ENCODE measurements around the gene TENM4. TPM values are rescaled to one million over a fixed set of nuclear protein-coding genes. Genes with fewer than 3 reads are reported as not detected.

TENM4 gene
- total RNA-seq, 1 experiment from 2014 or later, result 25.0 TPM

DNA sequence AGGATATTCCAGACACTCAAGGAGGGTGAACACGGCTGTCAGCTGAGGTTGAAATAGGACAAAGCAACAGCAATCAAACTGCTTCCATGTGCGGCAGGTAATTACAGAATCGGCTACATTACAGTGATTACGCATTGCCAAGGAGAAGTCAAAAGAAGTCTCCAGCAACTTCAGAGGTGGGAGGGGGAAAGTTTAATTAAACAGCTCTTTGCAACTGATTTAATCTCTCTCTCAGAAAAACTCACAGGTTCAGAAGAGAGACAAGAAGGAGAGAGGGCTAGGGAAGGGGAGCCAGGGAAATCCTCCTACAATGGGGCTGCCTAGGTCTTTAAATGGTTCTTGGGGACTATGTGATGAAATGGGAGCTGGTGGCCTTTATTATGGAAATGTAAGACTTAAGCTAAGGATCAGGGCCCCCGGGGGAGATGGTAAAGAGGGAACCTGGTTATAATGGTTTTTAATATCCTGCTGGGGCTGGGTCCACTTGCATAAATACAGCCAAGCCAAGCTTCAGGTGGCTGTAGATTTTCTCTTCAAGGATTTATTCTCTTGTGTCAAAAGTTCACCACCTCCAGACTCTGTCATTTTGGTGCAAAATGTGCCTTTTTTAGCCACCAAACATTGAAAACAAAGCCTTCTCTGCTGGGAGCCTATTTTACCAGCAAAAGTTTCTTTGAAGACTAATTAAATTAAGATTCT is 511.5 kb downstream of the TENM4 start (continued):
- no peak for TF ChIP-seq NFYB (CRISPR knock-in tag; conservative IDR thresholded peaks at IDR 0.05; ENCODE audit: low read depth)
- TF ChIP-seq, protein P1, sequence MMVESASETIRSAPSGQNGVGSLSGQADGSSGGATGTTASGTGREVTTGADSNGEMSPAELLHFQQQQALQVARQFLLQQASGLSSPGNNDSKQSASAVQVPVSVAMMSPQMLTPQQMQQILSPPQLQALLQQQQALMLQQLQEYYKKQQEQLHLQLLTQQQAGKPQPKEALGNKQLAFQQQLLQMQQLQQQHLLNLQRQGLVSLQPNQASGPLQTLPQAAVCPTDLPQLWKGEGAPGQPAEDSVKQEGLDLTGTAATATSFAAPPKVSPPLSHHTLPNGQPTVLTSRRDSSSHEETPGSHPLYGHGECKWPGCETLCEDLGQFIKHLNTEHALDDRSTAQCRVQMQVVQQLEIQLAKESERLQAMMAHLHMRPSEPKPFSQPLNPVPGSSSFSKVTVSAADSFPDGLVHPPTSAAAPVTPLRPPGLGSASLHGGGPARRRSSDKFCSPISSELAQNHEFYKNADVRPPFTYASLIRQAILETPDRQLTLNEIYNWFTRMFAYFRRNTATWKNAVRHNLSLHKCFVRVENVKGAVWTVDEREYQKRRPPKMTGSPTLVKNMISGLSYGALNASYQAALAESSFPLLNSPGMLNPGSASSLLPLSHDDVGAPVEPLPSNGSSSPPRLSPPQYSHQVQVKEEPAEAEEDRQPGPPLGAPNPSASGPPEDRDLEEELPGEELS (CRISPR knock-in tag; IDR thresholded peaks at IDR 0.05), result no peak
- TF ChIP-seq FOXJ3 (CRISPR knock-in tag; IDR thresholded peaks at IDR 0.05; ENCODE audit: borderline replicate concordance), result no peak
- no peak for TF ChIP-seq ZNF138 (CRISPR knock-in tag; conservative IDR thresholded peaks at IDR 0.05)
- TF ChIP-seq SMAD4 (CRISPR knock-in tag; IDR thresholded peaks at IDR 0.05), result no peak
- TF ChIP-seq ZNF317 (CRISPR knock-in tag; IDR thresholded peaks at IDR 0.05; ENCODE audit: borderline replicate concordance, low read depth), result no peak
- no peak for TF ChIP-seq ZNF396 (CRISPR knock-in tag; IDR thresholded peaks at IDR 0.05; ENCODE audit: borderline replicate concordance)
- TF ChIP-seq, protein P2, sequence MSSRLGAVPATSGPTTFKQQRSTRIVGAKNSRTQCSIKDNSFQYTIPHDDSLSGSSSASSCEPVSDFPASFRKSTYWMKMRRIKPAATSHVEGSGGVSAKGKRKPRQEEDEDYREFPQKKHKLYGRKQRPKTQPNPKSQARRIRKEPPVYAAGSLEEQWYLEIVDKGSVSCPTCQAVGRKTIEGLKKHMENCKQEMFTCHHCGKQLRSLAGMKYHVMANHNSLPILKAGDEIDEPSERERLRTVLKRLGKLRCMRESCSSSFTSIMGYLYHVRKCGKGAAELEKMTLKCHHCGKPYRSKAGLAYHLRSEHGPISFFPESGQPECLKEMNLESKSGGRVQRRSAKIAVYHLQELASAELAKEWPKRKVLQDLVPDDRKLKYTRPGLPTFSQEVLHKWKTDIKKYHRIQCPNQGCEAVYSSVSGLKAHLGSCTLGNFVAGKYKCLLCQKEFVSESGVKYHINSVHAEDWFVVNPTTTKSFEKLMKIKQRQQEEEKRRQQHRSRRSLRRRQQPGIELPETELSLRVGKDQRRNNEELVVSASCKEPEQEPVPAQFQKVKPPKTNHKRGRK (CRISPR knock-in tag; IDR thresholded peaks at IDR 0.05; ENCODE audit: borderline replicate concordance), result no peak
- no peak for TF ChIP-seq NR2C2 (CRISPR knock-in tag; IDR thresholded peaks at IDR 0.05)
- TF ChIP-seq, protein P3, sequence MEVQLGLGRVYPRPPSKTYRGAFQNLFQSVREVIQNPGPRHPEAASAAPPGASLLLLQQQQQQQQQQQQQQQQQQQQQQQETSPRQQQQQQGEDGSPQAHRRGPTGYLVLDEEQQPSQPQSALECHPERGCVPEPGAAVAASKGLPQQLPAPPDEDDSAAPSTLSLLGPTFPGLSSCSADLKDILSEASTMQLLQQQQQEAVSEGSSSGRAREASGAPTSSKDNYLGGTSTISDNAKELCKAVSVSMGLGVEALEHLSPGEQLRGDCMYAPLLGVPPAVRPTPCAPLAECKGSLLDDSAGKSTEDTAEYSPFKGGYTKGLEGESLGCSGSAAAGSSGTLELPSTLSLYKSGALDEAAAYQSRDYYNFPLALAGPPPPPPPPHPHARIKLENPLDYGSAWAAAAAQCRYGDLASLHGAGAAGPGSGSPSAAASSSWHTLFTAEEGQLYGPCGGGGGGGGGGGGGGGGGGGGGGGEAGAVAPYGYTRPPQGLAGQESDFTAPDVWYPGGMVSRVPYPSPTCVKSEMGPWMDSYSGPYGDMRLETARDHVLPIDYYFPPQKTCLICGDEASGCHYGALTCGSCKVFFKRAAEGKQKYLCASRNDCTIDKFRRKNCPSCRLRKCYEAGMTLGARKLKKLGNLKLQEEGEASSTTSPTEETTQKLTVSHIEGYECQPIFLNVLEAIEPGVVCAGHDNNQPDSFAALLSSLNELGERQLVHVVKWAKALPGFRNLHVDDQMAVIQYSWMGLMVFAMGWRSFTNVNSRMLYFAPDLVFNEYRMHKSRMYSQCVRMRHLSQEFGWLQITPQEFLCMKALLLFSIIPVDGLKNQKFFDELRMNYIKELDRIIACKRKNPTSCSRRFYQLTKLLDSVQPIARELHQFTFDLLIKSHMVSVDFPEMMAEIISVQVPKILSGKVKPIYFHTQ (CRISPR knock-in tag; IDR thresholded peaks at IDR 0.05), result no peak
- TF ChIP-seq FOXK1 (CRISPR knock-in tag; IDR thresholded peaks at IDR 0.05), result peak; percentile 42; the same call in 1 of the 2 replicates
- TF ChIP-seq, protein P4, sequence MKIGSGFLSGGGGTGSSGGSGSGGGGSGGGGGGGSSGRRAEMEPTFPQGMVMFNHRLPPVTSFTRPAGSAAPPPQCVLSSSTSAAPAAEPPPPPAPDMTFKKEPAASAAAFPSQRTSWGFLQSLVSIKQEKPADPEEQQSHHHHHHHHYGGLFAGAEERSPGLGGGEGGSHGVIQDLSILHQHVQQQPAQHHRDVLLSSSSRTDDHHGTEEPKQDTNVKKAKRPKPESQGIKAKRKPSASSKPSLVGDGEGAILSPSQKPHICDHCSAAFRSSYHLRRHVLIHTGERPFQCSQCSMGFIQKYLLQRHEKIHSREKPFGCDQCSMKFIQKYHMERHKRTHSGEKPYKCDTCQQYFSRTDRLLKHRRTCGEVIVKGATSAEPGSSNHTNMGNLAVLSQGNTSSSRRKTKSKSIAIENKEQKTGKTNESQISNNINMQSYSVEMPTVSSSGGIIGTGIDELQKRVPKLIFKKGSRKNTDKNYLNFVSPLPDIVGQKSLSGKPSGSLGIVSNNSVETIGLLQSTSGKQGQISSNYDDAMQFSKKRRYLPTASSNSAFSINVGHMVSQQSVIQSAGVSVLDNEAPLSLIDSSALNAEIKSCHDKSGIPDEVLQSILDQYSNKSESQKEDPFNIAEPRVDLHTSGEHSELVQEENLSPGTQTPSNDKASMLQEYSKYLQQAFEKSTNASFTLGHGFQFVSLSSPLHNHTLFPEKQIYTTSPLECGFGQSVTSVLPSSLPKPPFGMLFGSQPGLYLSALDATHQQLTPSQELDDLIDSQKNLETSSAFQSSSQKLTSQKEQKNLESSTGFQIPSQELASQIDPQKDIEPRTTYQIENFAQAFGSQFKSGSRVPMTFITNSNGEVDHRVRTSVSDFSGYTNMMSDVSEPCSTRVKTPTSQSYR (CRISPR knock-in tag; IDR thresholded peaks at IDR 0.05), result no peak
- peak; percentile 81; the same call in 1 of the 2 replicates for TF ChIP-seq TEAD1 (CRISPR knock-in tag; IDR thresholded peaks at IDR 0.05)
- no peak for TF ChIP-seq ZNF232 (CRISPR knock-in tag; IDR thresholded peaks at IDR 0.05)
- TF ChIP-seq TCF7 (CRISPR knock-in tag; IDR thresholded peaks at IDR 0.05; ENCODE audit: low read depth), result no peak
- TF ChIP-seq EMX1 (CRISPR knock-in tag; IDR thresholded peaks at IDR 0.05), result no peak
- TF ChIP-seq ZNF671 (CRISPR knock-in tag; IDR thresholded peaks at IDR 0.05), result no peak
- no peak for TF ChIP-seq RELA (CRISPR knock-in tag; IDR thresholded peaks at IDR 0.05; ENCODE audit: borderline replicate concordance)

DNA sequence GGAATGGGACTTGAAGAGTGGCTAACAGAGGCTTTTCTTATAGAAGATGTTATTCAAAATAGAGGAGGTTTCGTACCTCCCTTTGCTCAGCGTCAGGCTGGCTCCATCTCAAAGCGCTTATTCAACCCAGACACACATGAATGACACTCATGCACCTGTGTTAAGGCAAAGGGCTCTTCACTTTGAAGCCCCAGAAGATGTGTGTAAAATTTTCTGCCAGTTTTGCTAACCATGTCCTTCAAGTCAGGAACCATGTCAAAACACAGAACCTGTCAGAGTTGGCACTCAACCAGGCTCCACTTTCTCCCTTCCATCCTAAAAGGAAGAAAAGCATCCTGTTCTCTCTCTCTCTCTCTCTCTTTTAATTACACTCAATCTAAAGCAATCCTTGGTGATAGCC is 513.3 kb downstream of the TENM4 start:
- ChIA-PET CTCF (interaction anchor here (0.6 kb wide), 1 partner anchor 298 kb away, joined by 3 read pairs; no protein-coding TSS in a partner anchor), POLR2A (no interaction called here)
- peaks cover 9% of the 10 kb centered on the region for H3K9me3 Mint-ChIP-seq
- no peak overlapping the region for H3K4me3 Mint-ChIP-seq
- no peak for DNase-seq (ENCODE audit: low spot score)
- no peak for ATAC-seq
- peaks cover 79% of the 10 kb centered on the region for H3K27me3 Mint-ChIP-seq (ENCODE audit: low read depth)
- peaks cover 53% of the 10 kb centered on the region for H3K4me1 Mint-ChIP-seq
- peaks cover 9% of the 10 kb centered on the region for H3K36me3 Mint-ChIP-seq
- H3K27ac Mint-ChIP-seq, result no peak overlapping the region
- TF ChIP-seq JAZF1 (CRISPR knock-in tag; IDR thresholded peaks at IDR 0.05) (no peak), ESRRA (CRISPR knock-in tag; IDR thresholded peaks at IDR 0.05; ENCODE audit: borderline replicate concordance) (no peak)
- TF ChIP-seq, protein P5, sequence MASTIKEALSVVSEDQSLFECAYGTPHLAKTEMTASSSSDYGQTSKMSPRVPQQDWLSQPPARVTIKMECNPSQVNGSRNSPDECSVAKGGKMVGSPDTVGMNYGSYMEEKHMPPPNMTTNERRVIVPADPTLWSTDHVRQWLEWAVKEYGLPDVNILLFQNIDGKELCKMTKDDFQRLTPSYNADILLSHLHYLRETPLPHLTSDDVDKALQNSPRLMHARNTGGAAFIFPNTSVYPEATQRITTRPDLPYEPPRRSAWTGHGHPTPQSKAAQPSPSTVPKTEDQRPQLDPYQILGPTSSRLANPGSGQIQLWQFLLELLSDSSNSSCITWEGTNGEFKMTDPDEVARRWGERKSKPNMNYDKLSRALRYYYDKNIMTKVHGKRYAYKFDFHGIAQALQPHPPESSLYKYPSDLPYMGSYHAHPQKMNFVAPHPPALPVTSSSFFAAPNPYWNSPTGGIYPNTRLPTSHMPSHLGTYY (CRISPR knock-in tag; IDR thresholded peaks at IDR 0.05), result no peak
- TF ChIP-seq, protein P6, sequence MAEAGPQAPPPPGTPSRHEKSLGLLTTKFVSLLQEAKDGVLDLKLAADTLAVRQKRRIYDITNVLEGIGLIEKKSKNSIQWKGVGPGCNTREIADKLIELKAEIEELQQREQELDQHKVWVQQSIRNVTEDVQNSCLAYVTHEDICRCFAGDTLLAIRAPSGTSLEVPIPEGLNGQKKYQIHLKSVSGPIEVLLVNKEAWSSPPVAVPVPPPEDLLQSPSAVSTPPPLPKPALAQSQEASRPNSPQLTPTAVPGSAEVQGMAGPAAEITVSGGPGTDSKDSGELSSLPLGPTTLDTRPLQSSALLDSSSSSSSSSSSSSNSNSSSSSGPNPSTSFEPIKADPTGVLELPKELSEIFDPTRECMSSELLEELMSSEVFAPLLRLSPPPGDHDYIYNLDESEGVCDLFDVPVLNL (CRISPR knock-in tag; IDR thresholded peaks at IDR 0.05; ENCODE audit: borderline replicate concordance, low read depth), result no peak
- TF ChIP-seq, protein P7, sequence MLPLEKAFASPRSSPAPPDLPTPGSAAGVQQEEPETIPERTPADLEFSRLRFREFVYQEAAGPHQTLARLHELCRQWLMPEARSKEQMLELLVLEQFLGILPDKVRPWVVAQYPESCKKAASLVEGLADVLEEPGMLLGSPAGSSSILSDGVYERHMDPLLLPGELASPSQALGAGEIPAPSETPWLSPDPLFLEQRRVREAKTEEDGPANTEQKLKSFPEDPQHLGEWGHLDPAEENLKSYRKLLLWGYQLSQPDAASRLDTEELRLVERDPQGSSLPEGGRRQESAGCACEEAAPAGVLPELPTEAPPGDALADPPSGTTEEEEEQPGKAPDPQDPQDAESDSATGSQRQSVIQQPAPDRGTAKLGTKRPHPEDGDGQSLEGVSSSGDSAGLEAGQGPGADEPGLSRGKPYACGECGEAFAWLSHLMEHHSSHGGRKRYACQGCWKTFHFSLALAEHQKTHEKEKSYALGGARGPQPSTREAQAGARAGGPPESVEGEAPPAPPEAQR (CRISPR knock-in tag; IDR thresholded peaks at IDR 0.05), result no peak

Data from WTC11 (cell line).